A549 (cell line): ENCODE data around the gene CNTNAP2. TPM values are rescaled to one million over a fixed set of nuclear protein-coding genes. Genes with fewer than 3 reads are reported as not detected.

ENCODE experiments used
- ATAC-seq, 2 experiments: fragments of 200-7000 bp in 1 of 2; fragments of >200 bp in 1 of 2; cut with Nextera tagmentation in 1 of 2; cut with Tn5 transposase in 1 of 2; 3 replicates each; pipeline versions ENCODE4 v1.8.0 to v1.9.1; 2018 to 2020; ENCODE audit warnings: mild to moderate bottlenecking in 1 of 2, moderate library complexity in 1 of 2
- CTCF ChIA-PET: fragments of 300-600 bp; sonication (Branson Sonifier 250); formaldehyde crosslinking; extraction: SDS; loops from one replicate; lab custom pipeline; 2021; ENCODE audit warnings: antibody characterized with exemption, inconsistent platforms; lab: Yijun Ruan, JAX
- POLR2A ChIA-PET: fragments of 350-600 bp; formaldehyde crosslinking; extraction: SDS; loops from one replicate; lab custom pipeline; 2021; ENCODE audit warnings: antibody characterized with exemption, inconsistent platforms; lab: Yijun Ruan, JAX
- DNase-seq, 2 experiments: peaks; one replicate each; pipeline versions ENCODE4 v3.0.0 to v3.0.0-alpha.2; 2011 to 2016; ENCODE audit warnings: low read depth in 1 of 2, low spot score in 1 of 2
- FAIRE-seq: peaks from 2 replicates; lab custom pipeline; 2011; peaks lifted over from hg19 to GRCh38; lab: Jason Lieb, UNC
- H3K27ac ChIP-seq, 2 experiments: fragments of >200 bp; sonication (Bioruptor Twin); formaldehyde crosslinking; 3 replicates each; pipeline ENCODE4 v1.5.1; 2016 to 2017
- H3K4me1 ChIP-seq: fragments of >200 bp; sonication (Bioruptor Twin); formaldehyde crosslinking; 3 replicates; pipeline ENCODE4 v1.6.1; 2016
- H3K4me2 ChIP-seq: fragments of >200 bp; sonication (Bioruptor Twin); formaldehyde crosslinking; 3 replicates; pipeline ENCODE4 v1.6.1; 2016
- H3K4me3 ChIP-seq: fragments of >200 bp; sonication (Bioruptor Twin); formaldehyde crosslinking; 3 replicates; pipeline ENCODE4 v1.5.1; 2016
- H3K9me3 ChIP-seq: fragments of >200 bp; sonication (Bioruptor Twin); formaldehyde crosslinking; 3 replicates; pipeline ENCODE4 v1.6.1; 2016
- CEBPB ChIP-seq, 2 experiments: fragments of >200 bp in 1 of 2; sonication (Bioruptor Twin) in 1 of 2; formaldehyde crosslinking in 1 of 2; IDR thresholded peaks; 2 replicates each; pipeline ENCODE4 v1.6.1; 2012 to 2016
- CHD2 ChIP-seq: fragments of 150-350 bp; IDR thresholded peaks from 2 replicates; pipeline ENCODE4 v1.6.1; 2014; ENCODE audit warnings: low read length; ENCODE audit not compliant: partially characterized antibody
- EHF ChIP-seq: fragments of 250-450 bp; sonication (Bioruptor Pico); IDR thresholded peaks from 2 replicates; pipeline ENCODE4 v1.5.0; 2020; ENCODE audit warnings: mild to moderate bottlenecking
- EP300 ChIP-seq, 2 experiments: fragments of >200 bp; sonication (Bioruptor Twin); formaldehyde crosslinking; IDR thresholded peaks; 2 replicates in 1 of 2; 3 replicates in 1 of 2; pipeline ENCODE4 v1.6.1; 2016 to 2017
- FOSB ChIP-seq: fragments of 250-450 bp; sonication (Bioruptor Pico); IDR thresholded peaks from 2 replicates; pipeline ENCODE4 v1.5.0; 2020; ENCODE audit warnings: mild to moderate bottlenecking, moderate library complexity
- HDAC2 ChIP-seq: fragments of 200-600 bp; sonication (generic); IDR thresholded peaks from 2 replicates; pipeline ENCODE4 v1.6.1; 2016
- HOXA7 ChIP-seq: fragments of 250-450 bp; sonication (Bioruptor Pico); IDR thresholded peaks from 2 replicates; pipeline ENCODE4 v1.5.0; 2020; ENCODE audit warnings: mild to moderate bottlenecking, moderate library complexity
- HOXB13 ChIP-seq: fragments of 250-450 bp; sonication (Bioruptor Pico); IDR thresholded peaks from 2 replicates; pipeline ENCODE4 v1.5.0; 2020; ENCODE audit warnings: low read depth, mild to moderate bottlenecking, moderate library complexity
- JUNB ChIP-seq: fragments of >200 bp; sonication (Bioruptor Twin); formaldehyde crosslinking; IDR thresholded peaks from 2 replicates; pipeline ENCODE4 v1.6.1; 2016
- KDM1A ChIP-seq: fragments of 200-600 bp; sonication (generic); IDR thresholded peaks from 2 replicates; pipeline ENCODE4 v1.6.1; 2016; ENCODE audit warnings: low read depth, mild to moderate bottlenecking
- KDM5A ChIP-seq: fragments of 200-600 bp; sonication (generic); IDR thresholded peaks from 2 replicates; pipeline ENCODE4 v1.6.1; 2016; ENCODE audit warnings: antibody characterized with exemption, mild to moderate bottlenecking
- NFE2L2 ChIP-seq: fragments of 150-350 bp; conservative IDR thresholded peaks from 2 replicates; pipeline ENCODE4 v1.6.1; 2014; ENCODE audit warnings: low read length
- NPAS2 ChIP-seq: fragments of 250-450 bp; sonication (Bioruptor Pico); IDR thresholded peaks from 2 replicates; pipeline ENCODE4 v1.8.0; 2022; ENCODE audit warnings: mild to moderate bottlenecking, moderate library complexity, borderline replicate concordance
- PHF8 ChIP-seq: fragments of 200-600 bp; sonication (generic); IDR thresholded peaks from 2 replicates; pipeline ENCODE4 v1.6.1; 2016; ENCODE audit warnings: low read depth, mild to moderate bottlenecking, antibody characterized with exemption, moderate library complexity, borderline replicate concordance
- RCOR1 ChIP-seq: fragments of 150-350 bp; IDR thresholded peaks from 2 replicates; pipeline ENCODE4 v1.6.1; 2014; ENCODE audit warnings: antibody characterized with exemption, low read length, low read depth
- TFCP2L1 ChIP-seq: fragments of 250-450 bp; sonication (Bioruptor Pico); IDR thresholded peaks from 2 replicates; pipeline ENCODE4 v1.5.0; 2021; ENCODE audit warnings: mild to moderate bottlenecking
- ZC3H11A ChIP-seq: fragments of 450-650 bp; IDR thresholded peaks from 2 replicates; pipeline ENCODE4 v1.6.1; 2014; ENCODE audit warnings: antibody characterized with exemption, mild to moderate bottlenecking
- ZFP36 ChIP-seq: fragments of 450-650 bp; IDR thresholded peaks from 2 replicates; pipeline ENCODE4 v1.6.1; 2014; ENCODE audit warnings: borderline replicate concordance; ENCODE audit not compliant: partially characterized antibody
- ZNF302 ChIP-seq: fragments of 250-450 bp; sonication (Bioruptor Pico); IDR thresholded peaks from 2 replicates; pipeline ENCODE4 v1.9.0; 2021; ENCODE audit warnings: inconsistent platforms, mild to moderate bottlenecking, moderate library complexity
- WGBS: methylation state at CpG from one replicate; pipeline ENCODE4 v1.1.6; 2017; ENCODE audit errors: missing lambda C conversion rate; 5-methylcytosine and 5-hydroxymethylcytosine counted together
- polyA plus RNA-seq, 4 experiments: library from polyadenylated mRNA; depleted of rRNA in 3 of 4; stranded (reverse); fragments of >200 nt; fragmentation: RNase III in 1 of 4; extraction: RNeasy Plus Mini Kit Qiagen cat#74134 plus additional on column Dnase treatment in 1 of 4; gene quantifications; 2 replicates in 3 of 4; 3 replicates in 1 of 4; pipeline ENCODE4 v1.2.3, GENCODE V29; 2011 to 2017
- TF ChIP-seq, protein P1 (sequence below): IDR thresholded peaks from 2 replicates; pipeline ENCODE4 v1.6.1; 2012
- TF ChIP-seq, protein P2 (sequence below): fragments of 250-450 bp; sonication (Bioruptor Pico); IDR thresholded peaks from 2 replicates; pipeline ENCODE4 v1.5.0; 2021; ENCODE audit warnings: mild to moderate bottlenecking, moderate library complexity, borderline replicate concordance
- TF ChIP-seq, protein P3 (sequence below): fragments of 450-650 bp; IDR thresholded peaks from 2 replicates; pipeline ENCODE4 v1.6.1; 2014; ENCODE audit warnings: antibody characterized with exemption
- TF ChIP-seq, protein P4 (sequence below): fragments of >200 bp; sonication (Bioruptor Twin); formaldehyde crosslinking; IDR thresholded peaks from 3 replicates; pipeline ENCODE4 v1.6.1; 2016
- TF ChIP-seq, protein P5 (sequence below): fragments of 150-350 bp; IDR thresholded peaks from 2 replicates; pipeline ENCODE4 v1.6.1; 2014; ENCODE audit warnings: low read depth, mild to moderate bottlenecking, low read length
- TF ChIP-seq, protein P6 (sequence below): IDR thresholded peaks from 2 replicates; pipeline ENCODE4 v1.6.1; 2012
- TF ChIP-seq, protein P7 (sequence below): fragments of 200-600 bp; sonication (generic); IDR thresholded peaks from 2 replicates; pipeline ENCODE4 v1.6.1; 2016; ENCODE audit warnings: antibody characterized with exemption, mild to moderate bottlenecking, moderate library complexity

Gene CNTNAP2
- polyA plus RNA-seq, 2 of the 4 experiments (the other 2 are of a cell fraction): 0.05 to 0.13 TPM

DNA sequence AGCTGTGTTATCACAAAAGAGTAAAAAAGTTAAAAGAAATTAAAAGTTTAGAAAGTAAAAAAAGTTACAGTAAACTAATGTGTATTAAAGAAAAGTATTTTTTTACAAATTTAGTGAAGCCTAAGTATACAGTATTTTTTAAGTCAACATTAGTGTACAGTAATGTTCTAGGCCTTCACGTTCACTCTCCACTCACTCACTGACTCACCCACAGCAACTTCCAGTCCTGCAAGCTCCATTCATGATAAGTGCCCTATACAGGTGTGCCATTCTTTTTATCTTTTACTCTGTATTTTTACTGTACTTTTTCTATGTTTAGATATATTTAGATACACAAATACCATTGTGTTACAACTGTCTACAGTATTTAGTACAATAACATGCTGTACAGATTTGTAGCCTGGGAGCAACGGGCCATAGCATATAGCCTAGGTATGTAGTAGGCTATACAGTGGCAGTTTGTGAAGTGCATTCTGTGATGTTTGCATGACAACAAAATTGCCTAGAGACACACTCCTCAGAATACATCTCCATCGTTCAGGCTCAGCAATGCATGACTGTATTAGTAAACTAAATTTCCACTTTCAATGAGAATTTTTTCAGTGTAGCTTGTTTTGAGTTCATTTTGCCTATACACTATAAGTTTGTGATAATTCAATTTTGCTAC, 1934.0 kb downstream of the CNTNAP2 start:
- no peak for FAIRE-seq
- H3K27ac ChIP-seq: no peak overlapping the region
- TF ChIP-seq, protein P1, sequence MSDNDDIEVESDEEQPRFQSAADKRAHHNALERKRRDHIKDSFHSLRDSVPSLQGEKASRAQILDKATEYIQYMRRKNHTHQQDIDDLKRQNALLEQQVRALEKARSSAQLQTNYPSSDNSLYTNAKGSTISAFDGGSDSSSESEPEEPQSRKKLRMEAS: no peak
- TF ChIP-seq HOXB13 (CRISPR knock-in tag): no peak
- TF ChIP-seq, protein P2, sequence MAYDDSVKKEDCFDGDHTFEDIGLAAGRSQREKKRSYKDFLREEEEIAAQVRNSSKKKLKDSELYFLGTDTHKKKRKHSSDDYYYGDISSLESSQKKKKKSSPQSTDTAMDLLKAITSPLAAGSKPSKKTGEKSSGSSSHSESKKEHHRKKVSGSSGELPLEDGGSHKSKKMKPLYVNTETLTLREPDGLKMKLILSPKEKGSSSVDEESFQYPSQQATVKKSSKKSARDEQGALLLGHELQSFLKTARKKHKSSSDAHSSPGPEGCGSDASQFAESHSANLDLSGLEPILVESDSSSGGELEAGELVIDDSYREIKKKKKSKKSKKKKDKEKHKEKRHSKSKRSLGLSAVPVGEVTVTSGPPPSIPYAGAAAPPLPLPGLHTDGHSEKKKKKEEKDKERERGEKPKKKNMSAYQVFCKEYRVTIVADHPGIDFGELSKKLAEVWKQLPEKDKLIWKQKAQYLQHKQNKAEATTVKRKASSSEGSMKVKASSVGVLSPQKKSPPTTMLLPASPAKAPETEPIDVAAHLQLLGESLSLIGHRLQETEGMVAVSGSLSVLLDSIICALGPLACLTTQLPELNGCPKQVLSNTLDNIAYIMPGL (CRISPR knock-in tag): no peak
- no peak for TF ChIP-seq ZFP36
- no peak for TF ChIP-seq FOSB (CRISPR knock-in tag)
- TF ChIP-seq CEBPB (IDR thresholded peaks at IDR 0.05): no peak
- TF ChIP-seq EP300 (IDR thresholded peaks at IDR 0.05): no peak
- TF ChIP-seq, protein P3, sequence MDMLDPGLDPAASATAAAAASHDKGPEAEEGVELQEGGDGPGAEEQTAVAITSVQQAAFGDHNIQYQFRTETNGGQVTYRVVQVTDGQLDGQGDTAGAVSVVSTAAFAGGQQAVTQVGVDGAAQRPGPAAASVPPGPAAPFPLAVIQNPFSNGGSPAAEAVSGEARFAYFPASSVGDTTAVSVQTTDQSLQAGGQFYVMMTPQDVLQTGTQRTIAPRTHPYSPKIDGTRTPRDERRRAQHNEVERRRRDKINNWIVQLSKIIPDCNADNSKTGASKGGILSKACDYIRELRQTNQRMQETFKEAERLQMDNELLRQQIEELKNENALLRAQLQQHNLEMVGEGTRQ: no peak
- TF ChIP-seq RCOR1: no peak
- TF ChIP-seq, protein P4, sequence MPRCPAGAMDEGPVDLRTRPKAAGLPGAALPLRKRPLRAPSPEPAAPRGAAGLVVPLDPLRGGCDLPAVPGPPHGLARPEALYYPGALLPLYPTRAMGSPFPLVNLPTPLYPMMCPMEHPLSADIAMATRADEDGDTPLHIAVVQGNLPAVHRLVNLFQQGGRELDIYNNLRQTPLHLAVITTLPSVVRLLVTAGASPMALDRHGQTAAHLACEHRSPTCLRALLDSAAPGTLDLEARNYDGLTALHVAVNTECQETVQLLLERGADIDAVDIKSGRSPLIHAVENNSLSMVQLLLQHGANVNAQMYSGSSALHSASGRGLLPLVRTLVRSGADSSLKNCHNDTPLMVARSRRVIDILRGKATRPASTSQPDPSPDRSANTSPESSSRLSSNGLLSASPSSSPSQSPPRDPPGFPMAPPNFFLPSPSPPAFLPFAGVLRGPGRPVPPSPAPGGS: no peak
- TF ChIP-seq KDM5A: no peak
- TF ChIP-seq HDAC2: no peak
- TF ChIP-seq NFE2L2: no peak
- TF ChIP-seq, protein P5, sequence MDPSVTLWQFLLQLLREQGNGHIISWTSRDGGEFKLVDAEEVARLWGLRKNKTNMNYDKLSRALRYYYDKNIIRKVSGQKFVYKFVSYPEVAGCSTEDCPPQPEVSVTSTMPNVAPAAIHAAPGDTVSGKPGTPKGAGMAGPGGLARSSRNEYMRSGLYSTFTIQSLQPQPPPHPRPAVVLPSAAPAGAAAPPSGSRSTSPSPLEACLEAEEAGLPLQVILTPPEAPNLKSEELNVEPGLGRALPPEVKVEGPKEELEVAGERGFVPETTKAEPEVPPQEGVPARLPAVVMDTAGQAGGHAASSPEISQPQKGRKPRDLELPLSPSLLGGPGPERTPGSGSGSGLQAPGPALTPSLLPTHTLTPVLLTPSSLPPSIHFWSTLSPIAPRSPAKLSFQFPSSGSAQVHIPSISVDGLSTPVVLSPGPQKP: no peak
- TF ChIP-seq, protein P6, sequence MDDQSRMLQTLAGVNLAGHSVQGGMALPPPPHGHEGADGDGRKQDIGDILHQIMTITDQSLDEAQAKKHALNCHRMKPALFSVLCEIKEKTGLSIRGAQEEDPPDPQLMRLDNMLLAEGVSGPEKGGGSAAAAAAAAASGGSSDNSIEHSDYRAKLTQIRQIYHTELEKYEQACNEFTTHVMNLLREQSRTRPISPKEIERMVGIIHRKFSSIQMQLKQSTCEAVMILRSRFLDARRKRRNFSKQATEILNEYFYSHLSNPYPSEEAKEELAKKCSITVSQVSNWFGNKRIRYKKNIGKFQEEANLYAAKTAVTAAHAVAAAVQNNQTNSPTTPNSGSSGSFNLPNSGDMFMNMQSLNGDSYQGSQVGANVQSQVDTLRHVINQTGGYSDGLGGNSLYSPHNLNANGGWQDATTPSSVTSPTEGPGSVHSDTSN: no peak
- TF ChIP-seq KDM1A: no peak
- no peak for DNase-seq
- no peak for ATAC-seq
- H3K4me3 ChIP-seq: no peak overlapping the region
- WGBS: 31% methylated on average over 3 of the region's 3 CpGs
- H3K4me2 ChIP-seq: no peak overlapping the region
- ChIA-PET POLR2A (no interaction called here), CTCF (no interaction called here)
- no peaks in the 10 kb centered on the region for H3K9me3 ChIP-seq
- H3K4me1 ChIP-seq: no peaks in the 10 kb centered on the region

DNA sequence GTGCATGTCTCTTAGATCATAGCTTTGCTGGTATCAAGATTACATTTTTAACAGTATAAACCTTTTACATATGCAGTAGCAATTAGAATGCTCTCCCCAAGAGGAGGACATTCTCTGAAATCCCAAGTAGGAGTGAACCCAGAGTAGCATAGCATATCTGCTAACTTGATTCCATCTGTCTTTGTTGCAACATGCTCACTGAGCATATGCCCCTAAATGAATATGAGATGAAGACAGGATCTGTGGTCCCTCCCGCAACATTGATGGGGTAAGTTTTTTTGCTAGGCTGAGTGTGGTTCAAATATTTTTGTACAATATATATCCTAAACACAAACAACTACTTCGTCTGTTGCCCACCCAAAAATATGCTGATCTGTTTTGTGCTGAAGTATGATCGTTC, 1939.8 kb downstream of the CNTNAP2 start:
- Histone ChIP-seq H3K4me3 (no peak overlapping the region), H3K27ac (no peak overlapping the region), H3K4me2 (no peak overlapping the region), H3K4me1 (no peaks in the 10 kb centered on the region), H3K9me3 (no peaks in the 10 kb centered on the region)
- FAIRE-seq (no peak), DNase-seq (no peak), ATAC-seq (no peak)
- CTCF ChIA-PET: no interaction called here
- POLR2A ChIA-PET: no interaction called here
- 34% methylated on average over 3 of the region's 3 CpGs for WGBS
- TF ChIP-seq ZC3H11A (no peak), HOXA7 (no peak), NPAS2 (CRISPR knock-in tag) (no peak), PHF8 (no peak), CHD2 (no peak), ZFP36 (no peak), ZNF302 (CRISPR knock-in tag) (no peak), KDM1A (no peak), EHF (CRISPR knock-in tag) (no peak), TFCP2L1 (no peak), JUNB (no peak)
- TF ChIP-seq, protein P5: no peak
- TF ChIP-seq, protein P7, sequence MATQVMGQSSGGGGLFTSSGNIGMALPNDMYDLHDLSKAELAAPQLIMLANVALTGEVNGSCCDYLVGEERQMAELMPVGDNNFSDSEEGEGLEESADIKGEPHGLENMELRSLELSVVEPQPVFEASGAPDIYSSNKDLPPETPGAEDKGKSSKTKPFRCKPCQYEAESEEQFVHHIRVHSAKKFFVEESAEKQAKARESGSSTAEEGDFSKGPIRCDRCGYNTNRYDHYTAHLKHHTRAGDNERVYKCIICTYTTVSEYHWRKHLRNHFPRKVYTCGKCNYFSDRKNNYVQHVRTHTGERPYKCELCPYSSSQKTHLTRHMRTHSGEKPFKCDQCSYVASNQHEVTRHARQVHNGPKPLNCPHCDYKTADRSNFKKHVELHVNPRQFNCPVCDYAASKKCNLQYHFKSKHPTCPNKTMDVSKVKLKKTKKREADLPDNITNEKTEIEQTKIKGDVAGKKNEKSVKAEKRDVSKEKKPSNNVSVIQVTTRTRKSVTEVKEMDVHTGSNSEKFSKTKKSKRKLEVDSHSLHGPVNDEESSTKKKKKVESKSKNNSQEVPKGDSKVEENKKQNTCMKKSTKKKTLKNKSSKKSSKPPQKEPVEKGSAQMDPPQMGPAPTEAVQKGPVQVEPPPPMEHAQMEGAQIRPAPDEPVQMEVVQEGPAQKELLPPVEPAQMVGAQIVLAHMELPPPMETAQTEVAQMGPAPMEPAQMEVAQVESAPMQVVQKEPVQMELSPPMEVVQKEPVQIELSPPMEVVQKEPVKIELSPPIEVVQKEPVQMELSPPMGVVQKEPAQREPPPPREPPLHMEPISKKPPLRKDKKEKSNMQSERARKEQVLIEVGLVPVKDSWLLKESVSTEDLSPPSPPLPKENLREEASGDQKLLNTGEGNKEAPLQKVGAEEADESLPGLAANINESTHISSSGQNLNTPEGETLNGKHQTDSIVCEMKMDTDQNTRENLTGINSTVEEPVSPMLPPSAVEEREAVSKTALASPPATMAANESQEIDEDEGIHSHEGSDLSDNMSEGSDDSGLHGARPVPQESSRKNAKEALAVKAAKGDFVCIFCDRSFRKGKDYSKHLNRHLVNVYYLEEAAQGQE: no peak
